Measurements from ENCODE around the gene ITGA2.

The ITGA2 gene

GRCh38 chr5:52988335-52989024, 672 bp upstream of the ITGA2 start:
- DNase-seq (ENCODE audit: low spot score) = no peak

DNA sequence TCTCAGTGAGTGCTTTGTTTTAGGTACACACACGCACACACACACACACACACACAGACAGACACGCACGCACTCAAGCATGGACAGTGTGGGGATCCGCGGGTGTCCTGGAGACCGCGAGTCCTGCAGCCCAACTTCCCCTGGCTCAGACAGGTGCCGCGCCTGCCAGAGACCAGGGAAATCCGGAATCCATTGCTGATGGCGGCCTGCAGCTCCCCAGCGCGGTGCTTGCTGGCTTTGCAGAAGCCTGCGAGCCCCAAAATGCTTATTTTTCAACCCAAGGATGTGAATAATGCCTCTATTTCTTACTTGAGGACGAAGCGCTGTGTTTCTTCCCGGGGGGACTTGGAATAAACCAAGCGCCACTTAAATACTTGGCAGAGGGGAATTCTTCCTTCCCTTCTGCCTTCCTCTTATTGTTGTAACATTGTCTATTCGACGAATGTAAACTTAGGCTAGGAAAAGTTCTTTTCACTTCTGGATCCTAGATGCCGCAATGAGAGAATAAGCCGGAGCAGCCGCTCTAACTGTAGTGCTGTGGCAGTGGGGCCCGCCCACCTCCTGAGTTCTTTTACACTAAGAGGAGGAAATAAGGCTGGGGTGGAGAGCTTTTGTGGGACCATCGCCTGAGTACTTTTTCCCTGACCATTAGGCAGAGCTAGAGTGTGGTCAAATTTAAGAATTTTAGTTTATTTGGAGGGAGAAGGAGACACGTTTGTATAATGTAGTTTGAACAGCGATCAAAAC, 802 bp downstream of the ITGA2 start:
- DNase-seq (ENCODE audit: low spot score) = no peak

DNA sequence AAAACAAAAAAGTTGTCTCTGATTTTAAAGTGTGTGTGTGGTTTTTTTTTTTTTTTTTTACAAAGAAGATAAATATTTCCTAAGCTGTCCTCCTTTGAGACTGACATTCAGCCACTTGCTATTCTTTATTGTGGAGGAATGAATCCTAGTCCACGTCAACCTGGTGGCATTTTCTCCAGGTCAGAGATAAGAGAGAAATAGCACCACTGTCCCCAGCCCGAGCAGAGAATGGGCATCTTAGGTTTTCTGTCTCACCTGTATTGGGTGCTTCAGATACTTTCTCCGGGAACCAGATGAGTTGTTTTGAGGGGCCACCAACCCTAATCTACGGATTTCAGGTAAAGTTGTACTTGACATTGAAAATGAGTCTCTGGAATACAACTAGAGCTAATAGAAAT, 1.4 kb downstream of the ITGA2 start:
- no peak for DNase-seq (ENCODE audit: low spot score)

- no peak for DNase-seq (ENCODE audit: low spot score)
Observed at GRCh38 chr5:52993367-52993766, 4.2 kb downstream of the ITGA2 start.

DNA sequence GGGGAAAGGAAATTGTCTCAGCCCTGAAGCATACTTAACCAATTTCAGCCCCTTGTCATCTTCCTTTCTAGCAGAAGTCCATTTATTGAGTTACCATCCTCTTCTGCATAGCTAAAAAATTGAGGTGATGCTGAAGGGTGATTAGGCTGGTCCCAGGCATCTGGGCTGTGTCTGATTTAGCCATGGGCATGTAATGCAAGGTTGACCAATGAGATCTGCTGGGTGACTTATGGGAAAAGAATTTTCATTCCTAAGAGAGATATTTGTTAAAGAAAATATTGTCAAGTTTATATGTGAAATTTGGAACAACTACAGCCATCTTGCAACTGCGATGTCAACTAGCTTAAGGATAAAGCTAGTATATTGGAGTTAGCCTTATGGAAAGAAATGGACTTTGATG, 5.1 kb downstream of the ITGA2 start:
- DNase-seq (ENCODE audit: low spot score) = no peak

DNA sequence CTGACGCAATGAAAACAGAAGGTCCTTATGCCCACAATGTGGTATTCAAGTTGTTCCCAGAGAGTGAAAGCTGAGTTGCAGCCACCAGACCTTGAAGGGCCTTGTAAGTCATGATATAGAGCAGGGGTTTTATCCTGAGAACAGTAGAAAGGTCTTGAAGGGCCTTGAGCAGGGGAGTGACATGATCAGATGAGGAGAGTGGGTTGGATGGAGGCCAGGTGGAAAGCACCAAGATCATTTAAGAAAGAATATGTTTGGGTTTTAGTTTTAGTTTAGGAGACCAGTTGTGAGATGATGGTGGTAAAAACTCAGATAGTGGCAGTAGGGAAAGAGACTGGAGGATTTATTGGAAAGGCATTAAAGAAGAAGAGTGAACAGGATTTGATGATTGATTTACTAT, 5.9 kb downstream of the ITGA2 start:
- no peak for DNase-seq (ENCODE audit: low spot score)

GRCh38 chr5:52995914-52996313, 6.8 kb downstream of the ITGA2 start:
- DNase-seq (ENCODE audit: low spot score) = no peak

DNA sequence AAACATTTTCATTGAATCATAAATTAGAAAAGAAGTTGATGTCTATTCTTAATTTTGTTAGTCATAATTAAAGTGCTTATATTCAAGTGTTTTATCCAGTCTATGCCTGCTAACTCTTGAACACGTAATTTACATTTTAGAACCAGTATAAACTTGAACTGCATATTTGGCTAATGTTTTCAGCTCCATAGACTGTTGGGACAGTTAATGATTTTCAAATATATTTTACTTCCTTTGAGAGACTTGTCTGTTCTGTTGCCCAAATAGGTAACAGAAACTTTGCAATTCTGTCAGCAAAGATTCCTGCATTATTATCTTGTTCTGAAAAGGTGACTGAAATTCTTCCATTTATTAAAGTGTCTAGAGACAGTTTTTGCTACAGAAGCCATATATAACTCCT, 7.8 kb downstream of the ITGA2 start:
- no peak for DNase-seq (ENCODE audit: low spot score)

GRCh38 chr5:52997424-52997823, 8.3 kb downstream of the ITGA2 start:
- peak; percentile 63 for DNase-seq (ENCODE audit: low spot score)

DNA sequence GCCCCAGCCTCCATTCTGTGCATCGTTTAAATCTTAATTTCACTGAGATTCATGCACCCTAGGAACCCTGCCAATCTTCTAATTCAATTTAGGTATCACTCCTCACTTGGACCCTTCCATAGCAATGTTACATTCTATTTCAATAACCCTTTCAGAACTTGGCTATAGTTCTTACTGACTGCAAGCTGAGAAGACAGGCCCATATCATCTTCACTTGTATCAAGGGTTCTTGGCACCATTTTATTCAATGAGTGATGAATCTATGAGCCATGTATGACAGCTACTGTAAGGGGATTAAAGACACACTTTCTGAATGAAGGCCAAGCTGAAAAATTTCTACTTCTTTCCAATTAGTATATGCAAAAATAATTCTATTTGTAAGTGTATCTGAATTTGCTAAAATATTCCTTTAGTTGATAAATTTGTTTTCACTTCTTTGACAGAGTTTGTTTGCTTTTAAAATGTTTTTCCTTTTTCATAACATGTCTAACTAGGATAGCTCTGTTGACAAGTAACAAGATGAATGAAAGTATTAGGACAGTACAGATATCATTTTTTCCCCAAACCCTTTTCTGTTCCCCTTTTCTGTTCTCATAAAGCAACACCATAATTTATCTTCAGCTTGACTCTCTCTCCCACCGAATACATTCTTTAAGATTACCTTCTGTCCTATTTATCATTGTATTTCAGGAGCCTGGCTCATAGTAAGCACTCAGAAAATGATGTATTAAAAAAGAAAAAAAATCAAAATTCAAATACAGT, 9.6 kb downstream of the ITGA2 start:
- DNase-seq (ENCODE audit: low spot score) = no peak

GRCh38 chr5:52999344-52999949, 10.3 kb downstream of the ITGA2 start:
- no peak for DNase-seq (ENCODE audit: low spot score)

GRCh38 chr5:53001541-53001940, 12.4 kb downstream of the ITGA2 start:
- DNase-seq (ENCODE audit: low spot score) = no peak

DNA sequence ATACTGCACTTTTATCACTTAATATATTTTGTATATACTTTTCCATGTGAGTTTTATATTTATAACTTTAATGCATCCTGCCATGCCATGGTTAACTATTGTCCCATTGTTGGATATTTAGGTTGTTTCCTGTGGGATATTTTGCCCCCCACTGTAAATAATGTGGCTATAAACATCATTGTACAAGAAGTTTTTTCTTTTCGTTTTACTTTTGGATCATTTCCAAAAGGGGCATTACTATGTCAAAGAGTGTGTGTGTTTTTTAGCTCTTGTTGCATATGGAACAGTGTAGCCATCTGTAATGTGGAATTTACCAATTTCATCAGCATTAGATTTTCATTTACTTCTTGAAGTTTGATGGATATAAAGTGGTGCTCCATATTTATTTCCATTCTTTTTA, 13.3 kb downstream of the ITGA2 start:
- DNase-seq (ENCODE audit: low spot score) = no peak

GRCh38 chr5:53003144-53003543, 14.0 kb downstream of the ITGA2 start:
- no peak for DNase-seq (ENCODE audit: low spot score)

- no peak for DNase-seq (ENCODE audit: low spot score)
Observed at GRCh38 chr5:53006911-53007890, 18.0 kb downstream of the ITGA2 start.

- DNase-seq (ENCODE audit: low spot score) = no peak
Observed at GRCh38 chr5:53008751-53009150, 19.6 kb downstream of the ITGA2 start.

DNA sequence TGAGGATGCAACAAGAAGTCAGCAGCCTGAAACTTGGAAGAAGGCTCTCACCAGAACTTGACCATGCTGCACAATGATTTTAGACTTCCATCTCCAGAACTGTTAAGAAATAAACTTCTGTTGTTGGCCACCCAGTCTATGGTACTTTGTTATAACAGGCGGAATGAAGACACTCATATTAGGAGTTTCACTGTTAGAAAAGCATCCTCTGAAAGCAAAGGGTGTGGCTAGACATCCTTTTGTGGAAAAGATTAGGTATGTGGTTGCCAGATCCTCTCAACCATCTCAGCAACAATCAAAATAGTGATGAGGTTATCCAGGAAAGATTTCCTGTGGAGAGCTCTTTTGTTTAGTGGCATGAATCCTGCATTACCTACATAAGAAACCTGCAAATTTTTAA, 20.7 kb downstream of the ITGA2 start:
- DNase-seq (ENCODE audit: low spot score) = no peak

DNA sequence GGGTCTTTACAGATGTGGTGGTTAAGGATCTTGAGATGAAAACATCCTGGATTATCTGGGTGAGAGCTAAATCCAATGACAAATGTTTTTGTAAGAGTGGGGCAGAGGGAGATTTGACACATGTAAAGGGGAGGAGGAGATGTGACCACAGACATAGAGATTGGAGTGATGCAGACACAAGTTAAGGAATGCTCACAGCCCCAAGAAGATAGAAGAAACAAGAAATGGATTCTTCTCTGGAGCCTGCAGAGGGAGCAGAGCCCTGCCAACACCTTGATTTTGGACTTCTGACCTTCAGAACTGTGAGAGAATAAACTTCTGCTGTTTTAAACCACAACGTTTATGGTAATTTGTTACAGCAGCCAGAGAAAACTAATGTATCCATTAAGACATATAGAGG, 21.7 kb downstream of the ITGA2 start:
- DNase-seq (ENCODE audit: low spot score) = no peak

DNA sequence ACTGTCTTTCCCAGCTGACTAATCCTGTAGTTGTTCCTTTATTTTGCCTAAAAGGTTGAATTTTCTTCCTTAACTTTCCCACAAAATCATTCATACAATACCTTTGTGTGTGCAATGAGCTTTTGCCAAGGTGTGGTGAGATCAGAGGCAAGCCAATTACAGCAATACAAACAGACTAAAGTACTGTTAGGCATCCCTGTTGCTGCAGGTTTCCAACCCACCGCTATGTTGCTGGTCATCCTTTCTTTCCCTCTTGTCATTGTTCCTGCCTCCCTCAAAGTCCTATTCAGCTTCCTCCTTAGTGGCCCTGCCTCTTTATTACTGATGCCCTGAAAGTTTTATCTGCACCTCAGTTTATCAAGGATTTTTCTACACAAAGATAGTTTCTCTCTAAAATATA, 22.1 kb downstream of the ITGA2 start:
- DNase-seq (ENCODE audit: low spot score) = no peak

- DNase-seq (ENCODE audit: low spot score) = no peak
Observed at GRCh38 chr5:53013857-53014256, 24.7 kb downstream of the ITGA2 start.

DNA sequence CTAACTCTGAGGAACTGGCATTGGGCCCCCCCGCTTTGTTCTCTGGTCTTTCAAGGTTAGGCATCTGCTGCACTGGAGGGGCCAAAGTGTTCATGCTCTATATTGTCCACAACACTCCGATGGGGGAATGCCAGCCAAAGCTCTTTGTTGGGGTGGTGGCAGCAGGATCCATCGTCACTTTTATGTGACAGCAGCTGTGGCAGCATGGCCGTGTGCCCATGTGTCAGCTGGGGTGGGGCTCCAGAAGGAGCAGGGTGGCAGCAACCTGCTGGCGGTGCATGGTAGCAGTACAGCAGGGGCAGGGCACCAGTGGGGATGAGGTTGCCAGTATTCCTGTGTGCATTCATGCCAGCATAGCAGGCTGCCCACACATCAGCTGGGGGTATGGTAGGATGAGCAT, 28.2 kb downstream of the ITGA2 start:
- no peak for DNase-seq (ENCODE audit: low spot score)

Data from COLO829 (cell line).